Tibial nerve (tissue), 4 donors: ENCODE measurements around the gene LMOD2. TPM values are rescaled to one million over a fixed set of nuclear protein-coding genes. Genes with fewer than 3 reads are reported as not detected.

Experiments used
- DNase-seq, 2 donors: peaks; one replicate each; pipeline ENCODE4 v3.0.0-alpha.2; 2019; ENCODE audit warnings: low spot score in 2 of 2
- H3K27ac ChIP-seq, 4 donors: fragments of 200-600 bp; sonication (generic) in 3 of 4; one replicate each; pipeline ENCODE4 v1.5.1; 2017 to 2019; ENCODE audit warnings: mild to moderate bottlenecking in 1 of 4
- H3K27me3 ChIP-seq, 2 donors: fragments of 200-600 bp; sonication (generic) in 1 of 2; one replicate each; pipeline versions ENCODE4 v1.5.1 to v1.6.0; 2017 to 2019
- H3K36me3 ChIP-seq, 3 donors: fragments of 200-600 bp; sonication (generic); one replicate each; pipeline ENCODE4 v1.5.1; 2018 to 2019
- H3K4me1 ChIP-seq, 4 donors: fragments of 200-600 bp; sonication (generic) in 3 of 4; one replicate each; pipeline ENCODE4 v1.5.1; 2017 to 2019
- H3K4me3 ChIP-seq, 4 donors: fragments of 200-600 bp; sonication (generic) in 3 of 4; one replicate each; pipeline ENCODE4 v1.5.1; 2017 to 2019; ENCODE audit warnings: mild to moderate bottlenecking in 1 of 4, moderate library complexity in 1 of 4
- H3K9me3 ChIP-seq, 4 donors: fragments of 200-600 bp; sonication (generic) in 3 of 4; one replicate each; pipeline ENCODE4 v1.5.1; 2017 to 2019
- CTCF ChIP-seq, 5 experiments: fragments of 200-600 bp in 3 of 5; fragments of 450-650 bp in 2 of 5; sonication (generic) in 3 of 5; IDR thresholded peaks; one replicate each; pipeline ENCODE4 v1.5.1; 2016 to 2019; ENCODE audit warnings: antibody characterized with exemption in 5 of 5, mild to moderate bottlenecking in 3 of 5, moderate library complexity in 2 of 5
- EP300 ChIP-seq, 2 donors: sonication (generic); formaldehyde crosslinking; IDR thresholded peaks; one replicate each; pipeline ENCODE4 v1.6.1; 2017; ENCODE audit warnings: antibody characterized with exemption in 2 of 2, mild to moderate bottlenecking in 1 of 2
- POLR2A ChIP-seq, 2 donors: fragments of 450-650 bp; IDR thresholded peaks; one replicate each; pipeline ENCODE4 v1.6.1; 2017; ENCODE audit warnings: antibody characterized with exemption in 2 of 2, mild to moderate bottlenecking in 2 of 2, moderate library complexity in 2 of 2
- WGBS, 2 donors: methylation state at CpG; one replicate each; pipeline ENCODE4 v1.1.5; 2018; 5-methylcytosine and 5-hydroxymethylcytosine counted together
- total RNA-seq, 4 donors: library from RNA; depleted of rRNA; stranded (reverse); fragments of >200 nt; gene quantifications; one replicate each; pipeline ENCODE4 v1.1.0, GENCODE V29; 2016

The LMOD2 gene
- total RNA-seq, 4 donors from 2014 or later, result not detected

GRCh38 chr7:123662293-123662692 is 6.6 kb downstream of the LMOD2 start:
- no peak for DNase-seq
- no peak overlapping the region for H3K27ac ChIP-seq
- H3K36me3 ChIP-seq, result no peaks in the 10 kb centered on the region
- peaks cover 0 to 4% of the 10 kb centered on the region in 2 donors for H3K27me3 ChIP-seq
- TF ChIP-seq EP300 (IDR thresholded peaks at IDR 0.05) (no peak), CTCF (IDR thresholded peaks at IDR 0.05) (no peak), POLR2A (IDR thresholded peaks at IDR 0.05) (no peak)
- no peak overlapping the region for H3K4me3 ChIP-seq
- WGBS, 2 donors, result 93 to 94% methylated on average over 15 of the region's 15 CpGs
- no peaks in the 10 kb centered on the region for H3K9me3 ChIP-seq
- no peaks in the 10 kb centered on the region for H3K4me1 ChIP-seq

- H3K4me3 ChIP-seq, result no peak overlapping the region
- H3K27me3 ChIP-seq, result peaks cover 0 to 4% of the 10 kb centered on the region in 2 donors
- WGBS, 2 donors, result 36 to 44% methylated on average over 3 of the region's 3 CpGs
- no peaks in the 10 kb centered on the region for H3K4me1 ChIP-seq
- no peaks in the 10 kb centered on the region for H3K36me3 ChIP-seq
- no peaks in the 10 kb centered on the region for H3K9me3 ChIP-seq
- DNase-seq, result no peak
- no peak overlapping the region for H3K27ac ChIP-seq
- TF ChIP-seq EP300 (IDR thresholded peaks at IDR 0.05) (no peak), CTCF (IDR thresholded peaks at IDR 0.05) (no peak), POLR2A (IDR thresholded peaks at IDR 0.05) (no peak)
Observed at GRCh38 chr7:123662755-123663154, 7.1 kb downstream of the LMOD2 start.

- no peak for TF ChIP-seq EP300 (IDR thresholded peaks at IDR 0.05)
- no peak for TF ChIP-seq CTCF (IDR thresholded peaks at IDR 0.05)
- no peak for TF ChIP-seq POLR2A (IDR thresholded peaks at IDR 0.05)
- Histone ChIP-seq H3K27ac (no peak overlapping the region), H3K4me3 (no peak overlapping the region), H3K9me3 (no peaks in the 10 kb centered on the region), H3K27me3 (peaks cover 0 to 4% of the 10 kb centered on the region in 2 donors), H3K4me1 (no peaks in the 10 kb centered on the region), H3K36me3 (no peaks in the 10 kb centered on the region)
- no peak for DNase-seq
- WGBS, 2 donors, result 92% methylated on average over 6 of the region's 6 CpGs
Observed at GRCh38 chr7:123663200-123663599, 7.5 kb downstream of the LMOD2 start.

GRCh38 chr7:123665157-123665556 is 9.5 kb downstream of the LMOD2 start:
- no peaks in the 10 kb centered on the region for H3K36me3 ChIP-seq
- no peaks in the 10 kb centered on the region for H3K4me1 ChIP-seq
- no peak for DNase-seq
- H3K9me3 ChIP-seq, result no peaks in the 10 kb centered on the region
- no peak for TF ChIP-seq POLR2A (IDR thresholded peaks at IDR 0.05)
- TF ChIP-seq CTCF (IDR thresholded peaks at IDR 0.05), result no peak
- no peak for TF ChIP-seq EP300 (IDR thresholded peaks at IDR 0.05)
- H3K4me3 ChIP-seq, result no peak overlapping the region
- H3K27me3 ChIP-seq, result peaks cover 0 to 4% of the 10 kb centered on the region in 2 donors
- H3K27ac ChIP-seq, result no peak overlapping the region
- 64 to 72% methylated on average over 2 of the region's 2 CpGs for WGBS, 2 donors

GRCh38 chr7:123665896-123666295 is 10.2 kb downstream of the LMOD2 start:
- Histone ChIP-seq H3K36me3 (no peaks in the 10 kb centered on the region), H3K9me3 (no peaks in the 10 kb centered on the region), H3K27ac (no peak overlapping the region), H3K27me3 (peaks cover 0 to 4% of the 10 kb centered on the region in 2 donors), H3K4me1 (no peaks in the 10 kb centered on the region), H3K4me3 (no peak overlapping the region)
- 85 to 93% methylated on average over 1 of the region's 1 CpG for WGBS, 2 donors
- no peak for TF ChIP-seq POLR2A (IDR thresholded peaks at IDR 0.05)
- TF ChIP-seq EP300 (IDR thresholded peaks at IDR 0.05), result no peak
- no peak for TF ChIP-seq CTCF (IDR thresholded peaks at IDR 0.05)
- DNase-seq, result no peak
